Uterus (tissue), 4 donors: ENCODE data around the gene GDF7. TPM values are rescaled to one million over a fixed set of nuclear protein-coding genes. Genes with fewer than 3 reads are reported as not detected.

Source experiments
- DNase-seq, 2 donors: peaks; one replicate each; pipeline ENCODE4 v3.0.0-alpha.2; 2019 to 2020
- H3K27ac ChIP-seq, 2 donors: fragments of 200-600 bp; sonication (generic); 1 replicate in 1 of 2; 2 replicates in 1 of 2; pipeline ENCODE4 v1.5.1; 2016 to 2018
- H3K27me3 ChIP-seq, 2 donors: fragments of 200-600 bp; sonication (generic); one replicate each; pipeline ENCODE4 v1.5.1; 2018 to 2019; ENCODE audit warnings: control low read depth in 1 of 2
- H3K36me3 ChIP-seq, 2 donors: fragments of 200-600 bp; sonication (generic); one replicate each; pipeline ENCODE4 v1.5.1; 2019; ENCODE audit warnings: control low read depth in 1 of 2
- H3K4me1 ChIP-seq, 2 donors: fragments of 200-600 bp; sonication (generic); one replicate each; pipeline ENCODE4 v1.5.1; 2018 to 2019; ENCODE audit warnings: control low read depth in 1 of 2
- H3K4me3 ChIP-seq, 2 donors: fragments of 200-600 bp; sonication (generic); 1 replicate in 1 of 2; 2 replicates in 1 of 2; pipeline ENCODE4 v1.5.1; 2018 to 2019; ENCODE audit warnings: mild to moderate bottlenecking in 1 of 2
- H3K9me3 ChIP-seq, 2 donors: fragments of 200-600 bp; sonication (generic); one replicate each; pipeline ENCODE4 v1.5.1; 2019; ENCODE audit warnings: control low read depth in 1 of 2
- POLR2A ChIP-seq, 2 donors: fragments of 450-650 bp; IDR thresholded peaks; one replicate each; pipeline ENCODE4 v1.6.1; 2016; ENCODE audit warnings: antibody characterized with exemption in 2 of 2, mild to moderate bottlenecking in 1 of 2, moderate library complexity in 1 of 2
- intact Hi-C: fragments of 100-400 bp; cut with DNase I; formaldehyde crosslinking; loops from one replicate; pipeline ENCODE4 v1.15.1; 2023; ENCODE audit warnings: low total_unique reads
- total RNA-seq, 4 donors: library from RNA; depleted of rRNA in 3 of 4; stranded (reverse); fragments of >200 nt in 3 of 4; gene quantifications; one replicate each; pipeline versions ENCODE4 v1.1.0 to v1.2.4, GENCODE V29; 2014 to 2023
- TF ChIP-seq, protein P1 (sequence below), 4 experiments: fragments of 200-600 bp in 2 of 4; fragments of 450-650 bp in 2 of 4; sonication (generic) in 2 of 4; IDR thresholded peaks; one replicate each; pipeline ENCODE4 v1.5.1; 2016 to 2019; ENCODE audit warnings: antibody characterized with exemption in 4 of 4, mild to moderate bottlenecking in 2 of 4, moderate library complexity in 1 of 4
- donor health status: DM: yes; HTN: yes; CAD: no.

Gene GDF7
- total RNA-seq, 4 donors from 2014 or later, result 1.5 to 45.6 (median 5.4) TPM

DNA sequence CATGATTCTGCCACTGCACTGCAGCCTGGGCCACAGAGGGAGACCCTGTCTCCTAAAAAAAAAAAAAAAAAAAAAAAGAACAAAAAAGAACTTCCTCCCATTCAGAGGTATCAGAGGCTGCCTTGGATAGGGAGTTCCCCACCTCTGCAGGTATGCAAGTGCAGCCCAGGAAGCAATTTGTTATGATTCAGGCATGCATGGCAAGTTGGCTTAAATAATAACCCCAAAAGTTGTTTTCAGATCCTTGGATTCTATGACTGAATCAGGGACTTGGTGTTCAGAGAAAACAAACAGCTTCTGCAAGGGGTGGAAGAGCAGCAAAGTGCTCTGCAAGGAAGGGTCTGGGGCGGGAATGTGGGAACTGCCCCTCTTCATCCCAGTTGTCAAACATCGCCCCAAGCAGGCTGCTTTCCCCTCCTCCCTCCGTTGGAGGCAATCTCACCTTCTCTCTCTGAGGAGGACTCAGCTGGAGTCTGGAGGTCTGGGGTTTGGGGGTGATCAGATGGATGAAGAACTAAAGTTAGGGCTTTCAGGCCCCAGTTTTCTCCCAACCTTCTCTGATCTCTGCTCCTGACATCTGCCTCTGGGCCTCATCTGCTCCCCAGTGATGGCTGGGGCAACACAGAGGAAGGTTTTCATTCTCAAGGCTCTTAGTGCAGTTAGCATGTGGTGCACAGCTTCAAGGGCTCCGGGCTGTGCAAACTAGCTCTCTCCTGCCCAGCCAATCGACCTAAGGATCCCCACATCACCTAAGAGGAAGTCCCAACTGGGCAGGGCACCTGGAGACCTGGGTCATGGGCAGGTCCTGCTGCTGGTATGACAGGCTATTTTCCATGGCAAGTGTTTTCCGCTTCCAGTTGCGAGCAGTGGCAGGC lies 3.5 kb upstream of the GDF7 start:
- no peak for TF ChIP-seq POLR2A (IDR thresholded peaks at IDR 0.05)
- peak in 1 of 2 donors; percentile 9 for DNase-seq
- Histone ChIP-seq H3K4me1 (peaks cover 0 to 11% of the 10 kb centered on the region in 2 donors), H3K4me3 (no peak overlapping the region), H3K27me3 (peaks cover 6 to 7% of the 10 kb centered on the region in 2 donors), H3K9me3 (no peaks in the 10 kb centered on the region), H3K36me3 (no peaks in the 10 kb centered on the region), H3K27ac (no peak overlapping the region)
- intact Hi-C loops, result no loop called here

DNA sequence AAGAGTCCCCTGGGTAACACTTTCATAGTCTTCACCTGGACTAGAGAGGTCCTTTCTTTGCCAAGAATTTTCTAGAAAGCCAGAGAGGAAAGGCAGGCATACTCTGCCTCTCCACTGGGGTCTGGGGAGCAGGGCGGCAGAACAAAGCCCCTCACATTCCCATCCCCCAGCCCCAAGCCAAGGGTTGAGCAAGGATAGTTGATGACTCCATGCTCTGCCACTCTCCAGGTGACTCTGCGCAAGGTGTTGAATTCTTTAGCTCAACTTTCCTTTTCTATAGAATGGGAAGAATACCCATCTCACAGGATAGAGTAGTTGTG lies 2.9 kb upstream of the GDF7 start:
- Histone ChIP-seq H3K27ac (no peak overlapping the region), H3K27me3 (peaks cover 6 to 7% of the 10 kb centered on the region in 2 donors), H3K4me1 (peaks cover 0 to 11% of the 10 kb centered on the region in 2 donors), H3K4me3 (no peak overlapping the region), H3K9me3 (no peaks in the 10 kb centered on the region), H3K36me3 (no peaks in the 10 kb centered on the region)
- no peak for TF ChIP-seq POLR2A (IDR thresholded peaks at IDR 0.05)
- TF ChIP-seq, protein P1, sequence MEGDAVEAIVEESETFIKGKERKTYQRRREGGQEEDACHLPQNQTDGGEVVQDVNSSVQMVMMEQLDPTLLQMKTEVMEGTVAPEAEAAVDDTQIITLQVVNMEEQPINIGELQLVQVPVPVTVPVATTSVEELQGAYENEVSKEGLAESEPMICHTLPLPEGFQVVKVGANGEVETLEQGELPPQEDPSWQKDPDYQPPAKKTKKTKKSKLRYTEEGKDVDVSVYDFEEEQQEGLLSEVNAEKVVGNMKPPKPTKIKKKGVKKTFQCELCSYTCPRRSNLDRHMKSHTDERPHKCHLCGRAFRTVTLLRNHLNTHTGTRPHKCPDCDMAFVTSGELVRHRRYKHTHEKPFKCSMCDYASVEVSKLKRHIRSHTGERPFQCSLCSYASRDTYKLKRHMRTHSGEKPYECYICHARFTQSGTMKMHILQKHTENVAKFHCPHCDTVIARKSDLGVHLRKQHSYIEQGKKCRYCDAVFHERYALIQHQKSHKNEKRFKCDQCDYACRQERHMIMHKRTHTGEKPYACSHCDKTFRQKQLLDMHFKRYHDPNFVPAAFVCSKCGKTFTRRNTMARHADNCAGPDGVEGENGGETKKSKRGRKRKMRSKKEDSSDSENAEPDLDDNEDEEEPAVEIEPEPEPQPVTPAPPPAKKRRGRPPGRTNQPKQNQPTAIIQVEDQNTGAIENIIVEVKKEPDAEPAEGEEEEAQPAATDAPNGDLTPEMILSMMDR (IDR thresholded peaks at IDR 0.05), result no peak
- no peak for DNase-seq
- intact Hi-C loops, result no loop called here

DNA sequence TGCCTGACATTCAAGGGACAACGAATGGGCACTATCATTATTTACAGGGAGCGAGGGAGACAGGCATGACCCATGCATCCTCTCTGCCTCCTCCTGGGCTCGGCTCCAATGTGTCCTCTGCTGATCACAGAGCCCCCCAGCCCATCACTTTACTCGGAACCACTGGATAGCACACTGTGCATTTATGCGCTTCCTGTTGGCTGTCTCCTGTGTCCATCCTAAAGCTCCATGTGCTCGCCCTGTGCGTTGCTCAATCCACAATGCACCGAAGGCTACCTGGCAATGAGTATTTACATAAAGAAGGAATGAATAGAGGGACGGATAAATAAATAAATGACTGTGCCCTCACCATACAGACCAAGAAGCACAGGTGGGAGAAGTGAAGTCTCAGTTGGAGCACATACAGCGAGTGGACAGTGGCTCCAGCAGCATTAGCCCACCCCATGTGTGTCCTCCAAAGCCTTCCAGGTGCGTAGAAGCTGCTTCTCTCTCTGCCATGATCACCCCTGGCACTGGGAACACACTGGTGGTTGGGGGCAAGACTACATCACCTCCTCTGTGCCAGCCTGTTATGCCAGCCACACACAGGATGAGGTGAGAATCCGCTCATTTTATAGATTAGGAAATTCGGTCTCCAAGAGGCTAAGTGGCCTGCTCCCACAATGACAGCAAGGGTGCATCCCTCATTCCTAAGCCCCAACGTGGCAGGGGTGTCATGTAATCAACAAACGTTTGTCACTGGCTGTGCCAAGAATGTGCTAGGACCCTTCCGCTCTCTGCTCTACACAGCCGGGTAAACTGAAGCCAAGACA lies 2.3 kb upstream of the GDF7 start:
- no peak for DNase-seq
- H3K4me3 ChIP-seq, result no peak overlapping the region
- H3K4me1 ChIP-seq, result peaks cover 0 to 11% of the 10 kb centered on the region in 2 donors
- TF ChIP-seq POLR2A (IDR thresholded peaks at IDR 0.05), result no peak
- TF ChIP-seq, protein P1 (IDR thresholded peaks at IDR 0.05), result no peak
- H3K9me3 ChIP-seq, result no peaks in the 10 kb centered on the region
- peaks cover 6 to 7% of the 10 kb centered on the region in 2 donors for H3K27me3 ChIP-seq
- intact Hi-C loops, result loop anchor here (5.0 kb wide), 1 partner anchor 298 kb away; no protein-coding TSS in a partner anchor
- H3K36me3 ChIP-seq, result no peaks in the 10 kb centered on the region
- no peak overlapping the region for H3K27ac ChIP-seq

DNA sequence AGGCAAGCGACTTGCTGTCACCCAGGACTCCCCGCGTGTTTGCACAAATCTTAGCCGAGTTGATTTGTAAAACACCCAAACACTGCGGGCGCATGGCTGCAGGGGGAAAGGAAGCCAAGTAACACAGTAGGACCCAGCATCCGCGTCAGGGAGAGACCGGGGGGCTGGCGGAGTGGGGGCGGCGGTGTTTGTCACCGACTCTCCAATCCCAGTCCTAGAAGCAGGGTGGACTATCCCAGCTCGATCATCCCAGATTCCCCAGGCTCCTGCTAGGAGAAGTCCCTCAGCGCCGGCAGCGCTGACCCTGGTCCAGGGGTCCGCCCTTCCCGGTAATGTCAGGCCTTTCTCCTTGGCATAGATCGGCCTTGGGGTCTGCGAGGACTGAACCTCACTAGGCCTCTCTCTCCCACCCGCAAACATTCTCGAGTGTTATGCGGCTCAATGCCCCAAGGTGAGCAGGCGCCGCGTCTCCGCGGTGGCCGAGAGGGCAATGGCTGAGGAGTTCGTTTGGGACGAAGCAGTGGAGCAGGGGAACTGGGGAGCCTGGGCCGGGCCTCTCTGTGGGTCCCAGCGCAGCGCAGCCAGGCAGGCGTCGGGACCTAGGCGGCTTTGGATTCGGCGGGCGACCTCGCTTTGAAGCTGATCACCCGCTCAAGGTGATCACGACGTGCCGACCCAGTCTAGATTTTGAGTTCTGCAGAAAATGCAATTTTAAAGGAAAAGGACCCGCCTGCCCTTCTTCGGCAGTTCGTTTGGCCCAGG lies 1.5 kb upstream of the GDF7 start:
- no peak for TF ChIP-seq POLR2A (IDR thresholded peaks at IDR 0.05)
- TF ChIP-seq, protein P1 (IDR thresholded peaks at IDR 0.05), result no peak
- no peak for DNase-seq
- H3K9me3 ChIP-seq, result no peaks in the 10 kb centered on the region
- peak overlapping the region; percentile 47 to 52 for H3K4me3 ChIP-seq
- peak overlapping the region in 1 of 2 donors; percentile 73 for H3K27ac ChIP-seq
- H3K36me3 ChIP-seq, result no peaks in the 10 kb centered on the region
- intact Hi-C loops, result loop anchor here (5.0 kb wide), 1 partner anchor 297 kb away; no protein-coding TSS in a partner anchor
- H3K27me3 ChIP-seq, result peaks cover 2 to 6% of the 10 kb centered on the region in 2 donors
- peaks cover 0 to 11% of the 10 kb centered on the region in 2 donors for H3K4me1 ChIP-seq

DNA sequence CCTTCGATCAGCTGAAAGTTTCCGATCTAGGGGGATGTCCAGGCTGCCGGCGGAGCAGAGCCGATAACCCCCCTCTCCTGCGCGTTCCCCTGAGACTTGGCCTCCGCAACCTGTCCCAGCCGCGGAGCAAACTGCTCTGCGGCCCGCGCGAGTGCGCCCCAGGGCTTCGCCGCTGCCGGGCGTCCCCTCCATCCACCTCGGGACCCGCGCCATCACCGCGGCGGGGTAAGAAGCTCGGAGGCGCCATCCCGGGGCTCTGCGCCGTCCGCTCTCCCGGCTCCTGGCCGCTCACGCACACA lies 990 bp upstream of the GDF7 start:
- DNase-seq, result no peak
- intact Hi-C loops, result loop anchor here (5.0 kb wide), 1 partner anchor 296 kb away; no protein-coding TSS in a partner anchor
- TF ChIP-seq POLR2A (IDR thresholded peaks at IDR 0.05), result no peak
- TF ChIP-seq, protein P1 (IDR thresholded peaks at IDR 0.05), result no peak
- Histone ChIP-seq H3K4me3 (peak overlapping the region; percentile 47 to 52), H3K36me3 (no peaks in the 10 kb centered on the region), H3K9me3 (no peaks in the 10 kb centered on the region), H3K27ac (peak overlapping the region; percentile 69 to 73), H3K27me3 (peaks cover 0 to 6% of the 10 kb centered on the region in 2 donors), H3K4me1 (peaks cover 0 to 11% of the 10 kb centered on the region in 2 donors)
